Suprapubic skin (tissue), 4 donors: ENCODE measurements around the gene C19orf73. TPM values are rescaled to one million over a fixed set of nuclear protein-coding genes. Genes with fewer than 3 reads are reported as not detected.
"Not testable (repeated sequence)": the region's sequence is repeated elsewhere in the genome, so short reads cannot be mapped to it uniquely, and the experiment has no call there.

Experiments used
- DNase-seq, 2 donors: peaks; one replicate each; pipeline ENCODE4 v3.0.0-alpha.2; 2019; ENCODE audit warnings: low spot score in 2 of 2
- H3K27ac ChIP-seq: fragments of 200-600 bp; sonication (generic); one replicate; pipeline ENCODE4 v1.5.1; 2019
- H3K27me3 ChIP-seq: fragments of 200-600 bp; sonication (generic); one replicate; pipeline ENCODE4 v1.5.1; 2019
- H3K36me3 ChIP-seq: fragments of 200-600 bp; sonication (generic); one replicate; pipeline ENCODE4 v1.5.1; 2019
- H3K4me1 ChIP-seq: fragments of 200-600 bp; sonication (generic); one replicate; pipeline ENCODE4 v1.5.1; 2019
- H3K4me3 ChIP-seq: fragments of 200-600 bp; sonication (generic); one replicate; pipeline ENCODE4 v1.5.1; 2019; ENCODE audit warnings: mild to moderate bottlenecking
- H3K9me3 ChIP-seq: fragments of 200-600 bp; sonication (generic); one replicate; pipeline ENCODE4 v1.5.1; 2019
- CTCF ChIP-seq, 2 donors: fragments of 200-600 bp in 1 of 2; fragments of 450-650 bp in 1 of 2; sonication (generic) in 1 of 2; IDR thresholded peaks; one replicate each; pipeline ENCODE4 v1.5.1; 2016 to 2019; ENCODE audit warnings: antibody characterized with exemption in 2 of 2, mild to moderate bottlenecking in 1 of 2, moderate library complexity in 1 of 2
- EP300 ChIP-seq: sonication (generic); formaldehyde crosslinking; IDR thresholded peaks from one replicate; pipeline ENCODE4 v1.6.1; 2017; ENCODE audit warnings: antibody characterized with exemption
- POLR2A ChIP-seq, 2 donors: fragments of 450-650 bp; IDR thresholded peaks; one replicate each; pipeline ENCODE4 v1.6.1; 2017; ENCODE audit warnings: antibody characterized with exemption in 2 of 2, mild to moderate bottlenecking in 2 of 2, moderate library complexity in 2 of 2
- POLR2AphosphoS5 ChIP-seq, 3 donors: sonication (generic); formaldehyde crosslinking; IDR thresholded peaks; one replicate each; pipeline ENCODE4 v1.6.1; 2017; ENCODE audit warnings: antibody characterized with exemption in 3 of 3
- WGBS: methylation state at CpG from one replicate; pipeline ENCODE4 v1.1.5; 2018; 5-methylcytosine and 5-hydroxymethylcytosine counted together
- total RNA-seq, 4 donors: library from RNA; depleted of rRNA; stranded (reverse); fragments of >200 nt; gene quantifications; one replicate each; pipeline ENCODE4 v1.1.0, GENCODE V29; 2016

Gene C19orf73
- total RNA-seq, 4 donors from 2014 or later = 5.2 to 9.3 (median 5.9) TPM; not detected in 1

DNA sequence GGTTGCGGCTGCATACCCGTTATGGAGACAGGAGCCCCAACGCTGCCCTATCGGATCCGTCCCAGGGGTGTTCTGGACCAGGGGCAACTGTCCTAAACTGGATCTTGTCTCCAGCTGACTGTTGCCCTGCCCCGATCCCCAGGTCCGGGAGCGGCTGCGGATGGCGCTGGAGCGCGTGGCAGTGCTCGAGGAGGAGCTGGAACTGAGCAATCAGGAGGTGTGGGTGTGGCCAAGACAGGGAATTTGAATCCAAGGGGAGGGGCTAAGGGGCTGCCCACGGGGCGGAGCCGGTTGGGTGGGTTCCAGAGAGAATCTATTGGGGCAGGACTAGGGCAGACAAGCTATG, 10.3 kb upstream of the C19orf73 start:
- Histone ChIP-seq H3K36me3 (no peaks in the 10 kb centered on the region), H3K4me3 (no peak overlapping the region), H3K9me3 (no peaks in the 10 kb centered on the region), H3K4me1 (peaks cover 40% of the 10 kb centered on the region), H3K27ac (no peak overlapping the region), H3K27me3 (no peaks in the 10 kb centered on the region)
- no peak for TF ChIP-seq POLR2AphosphoS5 (IDR thresholded peaks at IDR 0.05)
- TF ChIP-seq CTCF (IDR thresholded peaks at IDR 0.05) = no peak
- TF ChIP-seq EP300 = no peak
- TF ChIP-seq POLR2A (IDR thresholded peaks at IDR 0.05) = no peak
- WGBS = 48% methylated on average over 16 of the region's 16 CpGs
- no peak for DNase-seq

- 47% methylated on average over 15 of the region's 15 CpGs for WGBS
- DNase-seq = no peak
- no peaks in the 10 kb centered on the region for H3K36me3 ChIP-seq
These were observed 9.7 kb upstream of the C19orf73 start for GRCh38 chr19:49128545-49129237.

DNA sequence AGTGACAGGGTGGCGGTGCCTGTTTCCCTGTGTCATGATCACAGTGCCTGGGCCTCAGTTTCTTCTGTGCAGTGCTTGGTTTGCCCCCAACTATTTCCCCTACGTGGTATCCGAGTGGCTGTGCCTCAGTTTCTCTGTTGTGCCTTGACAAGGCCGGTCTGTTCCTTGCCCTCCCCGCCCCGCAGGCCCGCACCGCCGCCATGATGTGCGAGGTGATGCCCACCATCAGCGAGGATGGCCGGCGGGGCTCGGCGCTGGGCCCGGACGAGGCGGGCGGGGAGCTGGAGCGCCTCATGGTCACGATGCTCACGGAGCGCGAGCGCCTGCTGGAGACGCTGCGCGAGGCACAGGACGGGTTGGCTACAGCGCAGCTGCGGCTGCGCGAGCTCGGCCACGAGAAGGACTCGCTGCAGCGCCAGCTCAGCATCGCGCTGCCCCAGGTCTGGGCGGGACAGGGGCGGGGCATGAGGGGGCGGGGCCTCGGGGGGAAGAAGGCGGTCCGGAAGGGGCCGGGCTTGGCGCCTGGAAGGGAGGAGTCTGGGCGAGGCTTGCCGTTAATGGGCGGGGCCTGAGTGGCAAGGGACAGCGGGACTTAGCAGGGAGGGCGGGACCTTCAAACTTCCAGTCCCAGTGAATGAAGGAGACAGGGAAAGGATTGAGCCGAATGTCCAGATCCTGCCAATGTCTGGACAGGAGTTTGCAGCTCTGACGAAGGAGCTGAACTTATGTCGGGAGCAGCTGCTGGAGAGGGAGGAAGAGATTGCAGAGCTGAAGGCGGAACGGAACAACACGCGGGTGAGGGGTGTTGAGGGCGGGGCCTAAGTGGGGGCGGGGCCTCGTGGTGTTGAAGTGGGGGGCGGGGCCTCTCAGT, 9.0 kb upstream of the C19orf73 start:
- TF ChIP-seq POLR2AphosphoS5 (IDR thresholded peaks at IDR 0.05) (peak in 1 of 3 donors; percentile 52), EP300 (no peak), CTCF (IDR thresholded peaks at IDR 0.05) (peak; percentile 16 to 23), POLR2A (IDR thresholded peaks at IDR 0.05) (no peak)
- Histone ChIP-seq H3K36me3 (no peaks in the 10 kb centered on the region), H3K4me1 (peaks cover 29% of the 10 kb centered on the region), H3K27ac (peak overlapping the region; percentile 2), H3K9me3 (no peaks in the 10 kb centered on the region), H3K27me3 (no peaks in the 10 kb centered on the region), H3K4me3 (peak overlapping the region; percentile 26)
- DNase-seq = peak; percentile 97
- WGBS = 4% methylated on average over 37 of the region's 63 CpGs

More at GRCh38 chr19:49128545-49129237, 9.7 kb upstream of the C19orf73 start:
- H3K4me3 ChIP-seq = peak overlapping the region; percentile 26
- TF ChIP-seq POLR2A (IDR thresholded peaks at IDR 0.05) (no peak), CTCF (IDR thresholded peaks at IDR 0.05) (no peak), POLR2AphosphoS5 (IDR thresholded peaks at IDR 0.05) (no peak), EP300 (no peak)
- no peaks in the 10 kb centered on the region for H3K27me3 ChIP-seq
- no peak overlapping the region for H3K27ac ChIP-seq
- no peaks in the 10 kb centered on the region for H3K9me3 ChIP-seq
- H3K4me1 ChIP-seq = peaks cover 35% of the 10 kb centered on the region

DNA sequence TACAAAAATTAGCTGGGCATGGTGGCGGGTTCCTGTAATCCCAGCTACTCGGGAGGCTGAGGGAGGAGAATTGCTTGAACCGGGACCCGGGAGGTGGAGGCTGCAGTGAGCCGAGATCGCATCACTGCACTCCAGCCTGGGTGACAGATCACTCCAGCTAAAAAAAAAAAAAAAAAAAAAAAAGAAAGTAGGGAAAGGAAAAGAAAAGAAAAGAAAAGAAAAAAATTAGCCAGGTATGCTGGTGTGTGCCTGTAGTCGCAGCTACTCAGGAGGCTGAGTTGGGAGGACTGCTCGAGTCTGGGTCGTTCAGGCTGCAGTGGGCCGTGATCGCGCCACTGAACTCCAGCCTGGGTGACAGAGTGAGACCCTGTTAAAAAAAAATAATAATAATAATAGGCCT, 8.3 kb upstream of the C19orf73 start:
- not testable (repeated sequence) for H3K9me3 ChIP-seq, H3K27ac ChIP-seq, H3K27me3 ChIP-seq, H3K4me3 ChIP-seq, DNase-seq, H3K36me3 ChIP-seq
- 95% methylated on average over 12 of the region's 12 CpGs for WGBS
- H3K4me1 ChIP-seq = peaks cover 29% of the 10 kb centered on the region

DNA sequence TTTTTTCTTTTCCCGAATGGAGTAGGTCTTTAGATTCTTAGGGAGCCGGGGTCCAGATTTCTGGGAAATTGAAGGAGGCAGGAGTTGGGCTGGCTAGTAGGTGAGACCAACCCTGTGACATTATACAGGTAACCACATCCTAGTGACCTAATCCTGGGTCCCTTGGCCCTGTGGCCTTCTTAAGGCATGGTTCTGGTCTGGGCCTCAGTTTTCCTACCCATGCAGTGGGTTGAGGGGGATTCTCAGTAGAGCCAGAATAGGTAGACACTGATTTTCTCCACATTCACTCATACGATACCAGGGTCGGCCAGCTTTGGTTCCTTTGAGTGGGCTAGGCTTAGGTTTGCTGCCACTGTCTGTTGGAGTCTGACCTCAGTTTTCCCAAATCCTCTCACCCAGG, 7.6 kb upstream of the C19orf73 start:
- no peaks in the 10 kb centered on the region for H3K27me3 ChIP-seq
- H3K27ac ChIP-seq = no peak overlapping the region
- H3K9me3 ChIP-seq = no peaks in the 10 kb centered on the region
- WGBS = 76% methylated on average over 4 of the region's 4 CpGs
- H3K4me3 ChIP-seq = no peak overlapping the region
- H3K36me3 ChIP-seq = no peaks in the 10 kb centered on the region
- no peak for DNase-seq
- TF ChIP-seq POLR2A (IDR thresholded peaks at IDR 0.05) = no peak
- no peak for TF ChIP-seq POLR2AphosphoS5 (IDR thresholded peaks at IDR 0.05)
- TF ChIP-seq EP300 = no peak
- no peak for TF ChIP-seq CTCF (IDR thresholded peaks at IDR 0.05)
- peaks cover 29% of the 10 kb centered on the region for H3K4me1 ChIP-seq
